ENCODE measurements around the gene TM4SF4. TPM values are rescaled to one million over a fixed set of nuclear protein-coding genes. Genes with fewer than 3 reads are reported as not detected.

TM4SF4 gene
- total and polyA plus RNA-seq, 2 of the 8 experiments (the other 6 are each of a cell fraction or from before 2014, with no cell fraction given): not detected

DNA sequence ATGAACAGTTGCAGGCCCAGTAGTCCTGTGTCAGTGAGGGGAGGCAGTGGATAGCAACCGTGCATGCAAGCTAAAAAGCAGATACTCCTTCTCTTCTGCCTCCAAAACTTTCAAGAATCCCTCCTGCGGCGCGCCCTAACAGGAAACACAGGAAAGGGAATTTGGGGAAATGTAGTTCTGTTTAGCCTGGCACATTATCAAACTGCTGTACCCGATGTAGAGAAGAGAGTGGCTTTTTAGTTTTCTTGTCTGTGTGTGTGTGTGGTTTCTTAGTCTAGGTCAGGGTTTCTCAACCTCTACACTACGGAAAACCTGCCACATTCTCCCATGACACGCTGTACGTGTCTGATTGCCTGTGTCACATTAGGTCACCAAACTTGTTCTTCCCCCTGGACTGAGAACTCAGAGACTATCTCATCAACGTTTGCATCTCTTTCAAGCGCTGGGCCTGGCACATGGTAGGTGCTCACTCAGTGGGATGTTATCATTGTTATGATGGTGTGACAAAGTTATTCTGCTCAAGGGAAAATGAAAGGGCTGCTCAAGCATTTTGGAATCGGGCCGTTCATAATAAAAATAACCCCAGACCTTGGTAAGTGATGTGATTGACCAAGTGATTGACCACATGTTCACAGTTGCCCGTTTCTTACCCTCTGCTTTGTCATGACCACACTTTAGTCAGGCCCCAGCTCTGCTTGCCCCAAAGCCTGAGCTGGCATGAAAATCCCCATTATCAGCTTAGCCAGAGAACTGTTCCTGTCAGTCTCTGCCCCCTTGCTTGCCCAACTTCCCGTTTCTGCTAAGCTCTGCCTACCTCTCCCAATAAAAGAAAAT, 33.2 kb downstream of the TM4SF4 start (continued):
- no peak for TF ChIP-seq CTCF (IDR thresholded peaks at IDR 0.05; ENCODE audit: control extremely low read depth in 1 of 3, insufficient read depth in 1 of 3, low read depth in 1 of 3, low read length in 3 of 3)

Data from H1 (cell line).